Right atrium auricular region (tissue), 2 donors: ENCODE results near the gene NAA35. TPM values are rescaled to one million over a fixed set of nuclear protein-coding genes. Genes with fewer than 3 reads are reported as not detected.
"Not testable (repeated sequence)": the region's sequence is repeated elsewhere in the genome, so short reads cannot be mapped to it uniquely, and the experiment has no call there.

Experiments used
- DNase-seq: peaks from one replicate; pipeline ENCODE4 v3.0.0-alpha.2; 2019; ENCODE audit warnings: low spot score
- H3K27ac ChIP-seq, 2 donors: fragments of 200-600 bp; sonication (generic); 1 replicate in 1 of 2; 2 replicates in 1 of 2; pipeline ENCODE4 v1.5.1; 2016 to 2019
- H3K27me3 ChIP-seq, 2 donors: fragments of 200-600 bp; sonication (generic); one replicate each; pipeline versions ENCODE4 v1.5.1 to v1.6.0; 2017 to 2019
- H3K36me3 ChIP-seq: fragments of 200-600 bp; sonication (generic); one replicate; pipeline ENCODE4 v1.5.1; 2016
- H3K4me1 ChIP-seq, 2 donors: fragments of 200-600 bp; sonication (generic); one replicate each; pipeline versions ENCODE4 v1.5.1 to v1.6.0; 2017 to 2019
- H3K4me3 ChIP-seq, 2 donors: fragments of 200-600 bp; sonication (generic); 1 replicate in 1 of 2; 2 replicates in 1 of 2; pipeline ENCODE4 v1.5.1; 2017 to 2019; ENCODE audit warnings: mild to moderate bottlenecking in 1 of 2, moderate library complexity in 1 of 2
- H3K9me3 ChIP-seq, 2 donors: fragments of 200-600 bp; sonication (generic); one replicate each; pipeline ENCODE4 v1.5.1; 2019
- CTCF ChIP-seq, 2 donors: fragments of 200-600 bp; sonication (generic); IDR thresholded peaks; one replicate each; pipeline ENCODE4 v1.5.1; 2019; ENCODE audit warnings: antibody characterized with exemption in 2 of 2
- total RNA-seq, 2 donors: library from RNA; depleted of rRNA; stranded (reverse); fragments of >200 nt; gene quantifications; one replicate each; pipeline ENCODE4 v1.1.0, GENCODE V29; 2016

NAA35 gene
- total RNA-seq, 2 donors from 2014 or later = 12.1 to 12.4 TPM

- peaks cover 26% of the 10 kb centered on the region for H3K36me3 ChIP-seq
- H3K27me3 ChIP-seq = no peaks in the 10 kb centered on the region
- no peak for DNase-seq
- H3K9me3 ChIP-seq = no peaks in the 10 kb centered on the region
- H3K4me3 ChIP-seq = no peak overlapping the region
- H3K4me1 ChIP-seq = no peaks in the 10 kb centered on the region
- H3K27ac ChIP-seq = no peak overlapping the region
- TF ChIP-seq CTCF (IDR thresholded peaks at IDR 0.05) = no peak
Observed at GRCh38 chr9:85971731-85972130, 30.8 kb downstream of the NAA35 start.

DNA sequence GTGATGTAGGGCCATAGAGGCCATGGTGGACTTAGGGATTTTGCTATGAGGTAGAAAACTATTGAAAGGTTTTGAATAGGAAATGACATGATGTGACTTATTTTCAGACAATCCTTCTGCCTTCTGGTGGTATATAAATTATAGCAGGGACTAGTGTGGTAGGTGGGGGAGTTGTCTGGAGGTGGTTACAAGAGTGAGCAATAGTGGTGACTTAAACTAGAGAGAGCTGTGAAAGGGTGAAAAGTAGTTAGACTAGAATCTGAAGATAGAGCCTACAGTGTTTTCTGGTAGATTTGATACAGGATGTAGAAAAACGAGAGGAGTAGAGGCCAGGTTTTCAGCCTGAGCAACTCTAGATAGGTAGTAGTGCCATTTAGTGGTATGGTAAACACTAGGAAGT is 32.3 kb downstream of the NAA35 start:
- Histone ChIP-seq H3K4me1 (no peaks in the 10 kb centered on the region), H3K27me3 (no peaks in the 10 kb centered on the region), H3K4me3 (no peak overlapping the region), H3K36me3 (peaks cover 33% of the 10 kb centered on the region), H3K9me3 (no peaks in the 10 kb centered on the region), H3K27ac (no peak overlapping the region)
- TF ChIP-seq CTCF (IDR thresholded peaks at IDR 0.05) = no peak
- DNase-seq = no peak

DNA sequence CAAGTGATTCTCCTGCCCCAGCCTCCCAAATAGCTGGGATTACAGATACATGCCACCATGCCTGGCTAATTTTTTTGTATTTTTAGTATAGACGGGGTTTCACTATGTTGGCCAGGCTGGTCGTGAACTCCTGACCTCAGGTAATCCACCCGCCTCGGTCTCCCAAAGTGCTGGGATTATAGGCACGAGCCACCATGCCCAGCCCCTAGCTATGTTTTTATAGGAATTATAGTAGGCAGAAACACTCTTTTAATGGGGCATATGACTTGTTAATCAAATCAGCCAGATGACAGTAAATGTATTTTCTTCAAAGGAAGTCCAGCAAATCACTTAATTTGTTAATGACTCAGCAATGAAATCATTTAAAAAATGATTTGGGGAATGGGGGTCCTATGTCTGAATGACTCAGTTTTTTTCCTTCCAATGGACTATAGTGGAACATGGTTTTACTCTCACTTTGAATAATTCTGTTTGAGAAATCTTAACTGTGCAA is 33.2 kb downstream of the NAA35 start:
- not testable (repeated sequence) for H3K4me3 ChIP-seq, H3K4me1 ChIP-seq, H3K27ac ChIP-seq, DNase-seq, H3K27me3 ChIP-seq, H3K9me3 ChIP-seq
- peaks cover 37% of the 10 kb centered on the region for H3K36me3 ChIP-seq

GRCh38 chr9:85978496-85978895 is 37.5 kb downstream of the NAA35 start:
- TF ChIP-seq CTCF (IDR thresholded peaks at IDR 0.05) = no peak
- Histone ChIP-seq H3K36me3 (peaks cover 41% of the 10 kb centered on the region), H3K27ac (no peak overlapping the region), H3K27me3 (no peaks in the 10 kb centered on the region), H3K4me3 (no peak overlapping the region), H3K4me1 (no peaks in the 10 kb centered on the region), H3K9me3 (no peaks in the 10 kb centered on the region)
- DNase-seq = no peak

- no peak for TF ChIP-seq CTCF (IDR thresholded peaks at IDR 0.05)
- peaks cover 41% of the 10 kb centered on the region for H3K36me3 ChIP-seq
- no peak for DNase-seq
- H3K9me3 ChIP-seq = no peaks in the 10 kb centered on the region
- no peak overlapping the region for H3K4me3 ChIP-seq
- no peak overlapping the region for H3K27ac ChIP-seq
- H3K27me3 ChIP-seq = no peaks in the 10 kb centered on the region
- H3K4me1 ChIP-seq = no peaks in the 10 kb centered on the region
Observed at GRCh38 chr9:85981369-85981768, 40.4 kb downstream of the NAA35 start.

DNA sequence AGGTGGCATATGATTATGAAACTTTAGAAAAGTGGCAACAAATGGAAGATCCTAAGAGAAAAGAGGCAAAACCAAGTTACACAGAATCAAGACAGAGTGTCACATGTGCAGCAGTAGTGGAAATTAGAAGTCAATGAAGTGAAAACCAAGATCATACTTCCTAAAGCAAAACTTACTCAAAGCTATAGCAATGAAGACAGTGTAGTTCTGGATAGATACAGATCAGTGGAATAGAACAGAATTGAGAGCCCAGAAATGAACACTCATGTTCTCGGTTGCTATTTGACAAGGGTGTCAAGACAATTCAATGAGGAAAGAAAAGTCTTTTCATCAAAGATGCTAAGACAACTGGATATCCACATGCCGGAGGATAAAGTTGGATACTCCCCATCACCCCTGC is 43.5 kb downstream of the NAA35 start:
- Histone ChIP-seq H3K4me1 (no peaks in the 10 kb centered on the region), H3K9me3 (no peaks in the 10 kb centered on the region), H3K36me3 (peaks cover 15% of the 10 kb centered on the region), H3K4me3 (no peak overlapping the region), H3K27me3 (no peaks in the 10 kb centered on the region), H3K27ac (no peak overlapping the region)
- no peak for DNase-seq
- no peak for TF ChIP-seq CTCF (IDR thresholded peaks at IDR 0.05)
